ENCODE results near the gene PRSS50.

PRSS50 gene

GRCh38 chr3:46713898-46714552 lies 3.6 kb downstream of the PRSS50 start:
- WGBS, 2 experiments (ENCODE audit: insufficient coverage in 2 of 2), result 96% methylated on average over 20 to 22 of the region's 22 CpGs
- no peak overlapping the region for H3K27ac ChIP-seq (ENCODE audit: low read depth, low read length, severe bottlenecking)

GRCh38 chr3:46713050-46713897 lies 4.4 kb downstream of the PRSS50 start:
- H3K4me3 ChIP-seq (ENCODE audit: extremely low read depth, insufficient read depth, low read length, poor library complexity, severe bottlenecking), result no peak overlapping the region
- no peaks in the 10 kb centered on the region for H3K36me3 ChIP-seq (ENCODE audit: control insufficient read depth, insufficient read depth, low read length)
- H3K9me3 ChIP-seq (ENCODE audit: control insufficient read depth, low read length), result no peaks in the 10 kb centered on the region
- 91 to 92% methylated on average over 12 to 14 of the region's 14 CpGs for WGBS, 2 experiments (ENCODE audit: insufficient coverage in 2 of 2)
- no peaks in the 10 kb centered on the region for H3K4me1 ChIP-seq (ENCODE audit: control insufficient read depth, insufficient read depth, low read length, poor library complexity, severe bottlenecking)
- no peak overlapping the region for H3K27ac ChIP-seq (ENCODE audit: low read depth, low read length, severe bottlenecking)

More at GRCh38 chr3:46713898-46714552, 3.6 kb downstream of the PRSS50 start:
- H3K36me3 ChIP-seq (ENCODE audit: control insufficient read depth, insufficient read depth, low read length), result no peaks in the 10 kb centered on the region
- no peaks in the 10 kb centered on the region for H3K4me1 ChIP-seq (ENCODE audit: control insufficient read depth, insufficient read depth, low read length, poor library complexity, severe bottlenecking)
- no peak overlapping the region for H3K4me3 ChIP-seq (ENCODE audit: extremely low read depth, insufficient read depth, low read length, poor library complexity, severe bottlenecking)
- no peaks in the 10 kb centered on the region for H3K9me3 ChIP-seq (ENCODE audit: control insufficient read depth, low read length)

DNA sequence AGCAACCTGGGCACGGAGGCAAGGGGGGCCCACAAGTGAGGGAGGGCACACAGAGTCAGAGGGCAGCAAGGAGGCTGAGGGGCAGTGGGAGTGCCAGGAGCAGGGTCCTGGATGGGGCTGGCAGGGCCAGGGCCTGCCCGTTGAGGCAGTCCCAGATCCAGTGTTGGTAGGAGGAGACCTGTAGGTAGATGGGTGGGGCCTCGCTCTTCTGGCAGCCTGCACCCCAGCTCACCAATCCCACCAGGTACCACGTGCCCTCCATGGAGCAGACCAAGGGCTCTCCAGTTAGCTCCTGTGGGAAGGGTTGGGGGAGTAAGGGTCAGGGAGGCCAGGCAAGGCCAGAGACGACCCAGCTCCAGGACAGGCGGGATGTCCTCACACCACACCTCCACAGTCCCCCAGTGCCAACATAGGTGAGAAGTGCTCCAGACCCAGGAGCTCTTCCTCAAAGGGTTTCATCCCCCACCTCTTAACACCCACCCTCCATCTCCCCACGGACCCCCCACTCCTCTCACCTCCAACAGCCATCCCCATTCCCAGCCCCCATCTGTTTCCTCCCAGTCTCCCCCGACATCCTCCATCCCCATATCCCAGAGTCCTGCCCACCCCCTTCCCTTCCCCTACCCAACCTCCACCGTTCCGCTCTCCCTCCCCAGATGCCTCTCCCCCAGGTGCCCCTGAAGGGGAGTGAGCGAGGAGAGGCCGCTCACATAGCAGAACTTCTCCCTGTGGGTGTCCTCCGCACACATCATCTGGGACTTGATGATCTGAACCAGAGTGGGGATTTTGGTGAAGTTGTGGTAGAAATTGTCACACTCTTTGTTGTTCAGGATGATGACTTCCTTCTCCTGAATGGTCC lies 5.2 kb downstream of the PRSS50 start:
- Histone ChIP-seq H3K4me1 (ENCODE audit: control insufficient read depth, insufficient read depth, low read length, poor library complexity, severe bottlenecking) (peaks cover 1% of the 10 kb centered on the region), H3K4me3 (ENCODE audit: extremely low read depth, insufficient read depth, low read length, poor library complexity, severe bottlenecking) (no peak overlapping the region), H3K27ac (ENCODE audit: low read depth, low read length, severe bottlenecking) (no peak overlapping the region), H3K9me3 (ENCODE audit: control insufficient read depth, low read length) (no peaks in the 10 kb centered on the region), H3K36me3 (ENCODE audit: control insufficient read depth, insufficient read depth, low read length) (no peaks in the 10 kb centered on the region)
- 90 to 97% methylated on average over 4 to 5 of the region's 13 CpGs for WGBS, 2 experiments (ENCODE audit: insufficient coverage in 2 of 2)

DNA sequence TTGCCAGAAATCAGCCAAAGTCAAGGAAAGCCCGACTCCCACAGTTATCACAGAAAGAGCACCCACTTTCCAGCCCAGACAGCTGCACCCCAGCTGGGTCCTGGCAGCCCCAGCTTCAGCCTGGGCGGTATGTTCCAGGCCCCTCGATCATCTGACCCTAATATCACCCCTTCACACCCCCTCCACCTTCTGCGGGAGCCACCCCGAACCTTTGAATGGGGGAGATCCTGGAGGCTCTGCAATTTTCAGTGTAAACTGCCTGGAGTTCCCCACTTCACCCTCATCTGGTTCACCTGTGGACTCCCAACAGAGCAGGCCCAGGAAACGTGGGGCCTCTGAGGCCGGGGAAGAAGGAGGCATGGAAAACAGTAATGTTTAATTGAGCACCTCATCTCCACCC lies 5.9 kb downstream of the PRSS50 start:
- Histone ChIP-seq H3K27ac (ENCODE audit: low read depth, low read length, severe bottlenecking) (no peak overlapping the region), H3K4me3 (ENCODE audit: extremely low read depth, insufficient read depth, low read length, poor library complexity, severe bottlenecking) (no peak overlapping the region), H3K36me3 (ENCODE audit: control insufficient read depth, insufficient read depth, low read length) (no peaks in the 10 kb centered on the region), H3K9me3 (ENCODE audit: control insufficient read depth, low read length) (no peaks in the 10 kb centered on the region), H3K4me1 (ENCODE audit: control insufficient read depth, insufficient read depth, low read length, poor library complexity, severe bottlenecking) (peaks cover 8% of the 10 kb centered on the region)
- WGBS, 2 experiments (ENCODE audit: insufficient coverage in 2 of 2), result 88 to 100% methylated on average over 2 to 5 of the region's 7 CpGs

- Histone ChIP-seq H3K4me3 (ENCODE audit: extremely low read depth, insufficient read depth, low read length, poor library complexity, severe bottlenecking) (no peak overlapping the region), H3K27ac (ENCODE audit: low read depth, low read length, severe bottlenecking) (no peak overlapping the region), H3K4me1 (ENCODE audit: control insufficient read depth, insufficient read depth, low read length, poor library complexity, severe bottlenecking) (peaks cover 12% of the 10 kb centered on the region), H3K36me3 (ENCODE audit: control insufficient read depth, insufficient read depth, low read length) (no peaks in the 10 kb centered on the region), H3K9me3 (ENCODE audit: control insufficient read depth, low read length) (no peaks in the 10 kb centered on the region)
- WGBS, 2 experiments (ENCODE audit: insufficient coverage in 2 of 2), result 91 to 100% methylated on average over 2 of the region's 2 CpGs
Measured at GRCh38 chr3:46711305-46711704, 6.4 kb downstream of the PRSS50 start.

GRCh38 chr3:46710671-46711295 lies 6.9 kb downstream of the PRSS50 start:
- H3K27ac ChIP-seq (ENCODE audit: low read depth, low read length, severe bottlenecking), result no peak overlapping the region
- WGBS, 2 experiments (ENCODE audit: insufficient coverage in 2 of 2), result 87 to 97% methylated on average over 6 of the region's 6 CpGs

DNA sequence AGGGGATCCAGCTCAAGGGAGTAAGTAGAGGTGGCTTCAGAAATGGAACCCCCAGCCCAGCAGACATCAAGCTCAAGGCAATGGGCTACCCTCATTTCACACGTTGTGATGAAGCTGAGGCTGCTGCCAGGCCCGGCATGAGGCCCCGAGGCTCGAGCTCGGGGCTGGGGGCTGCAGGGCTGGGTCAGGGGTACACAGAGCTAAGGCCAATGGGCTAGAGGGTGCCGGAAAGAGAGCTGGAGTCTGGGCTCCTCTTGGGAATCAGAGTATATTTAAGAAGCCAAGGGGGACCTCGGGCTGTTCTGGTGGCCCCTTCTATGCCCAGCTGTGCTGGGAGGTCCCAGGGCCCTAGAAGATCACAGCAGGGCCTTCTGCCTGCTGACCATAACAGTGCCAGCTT lies 7.4 kb downstream of the PRSS50 start:
- no peak overlapping the region for H3K27ac ChIP-seq (ENCODE audit: low read depth, low read length, severe bottlenecking)

More at GRCh38 chr3:46710671-46711295, 6.9 kb downstream of the PRSS50 start:
- Histone ChIP-seq H3K4me1 (ENCODE audit: control insufficient read depth, insufficient read depth, low read length, poor library complexity, severe bottlenecking) (peaks cover 17% of the 10 kb centered on the region), H3K9me3 (ENCODE audit: control insufficient read depth, low read length) (no peaks in the 10 kb centered on the region), H3K36me3 (ENCODE audit: control insufficient read depth, insufficient read depth, low read length) (no peaks in the 10 kb centered on the region), H3K4me3 (ENCODE audit: extremely low read depth, insufficient read depth, low read length, poor library complexity, severe bottlenecking) (no peak overlapping the region)

DNA sequence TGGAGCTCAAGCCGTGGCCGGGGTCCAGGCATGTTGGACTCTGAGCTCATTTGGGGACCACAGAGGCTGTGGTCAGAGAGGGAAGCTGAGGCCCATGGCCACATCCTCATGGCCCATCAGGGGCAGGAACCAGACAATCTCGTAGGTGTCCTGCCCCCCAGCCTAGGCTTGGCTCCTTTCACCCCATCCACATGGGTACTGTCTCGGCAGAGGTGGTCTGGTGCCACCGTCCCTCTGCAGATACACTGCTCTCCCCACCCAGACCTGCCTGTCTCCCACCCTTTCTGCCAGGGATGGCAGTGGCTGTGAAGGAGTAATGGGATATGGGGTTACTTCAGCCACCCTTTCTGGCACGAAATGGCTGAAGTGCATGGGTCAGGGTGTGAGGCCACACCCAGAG lies 7.9 kb downstream of the PRSS50 start:
- Histone ChIP-seq H3K9me3 (ENCODE audit: control insufficient read depth, low read length) (no peaks in the 10 kb centered on the region), H3K36me3 (ENCODE audit: control insufficient read depth, insufficient read depth, low read length) (no peaks in the 10 kb centered on the region), H3K4me1 (ENCODE audit: control insufficient read depth, insufficient read depth, low read length, poor library complexity, severe bottlenecking) (peaks cover 20% of the 10 kb centered on the region), H3K4me3 (ENCODE audit: extremely low read depth, insufficient read depth, low read length, poor library complexity, severe bottlenecking) (no peak overlapping the region), H3K27ac (ENCODE audit: low read depth, low read length, severe bottlenecking) (no peak overlapping the region)
- 97% methylated on average over 4 to 5 of the region's 6 CpGs for WGBS, 2 experiments (ENCODE audit: insufficient coverage in 2 of 2)

More for the DNA sequence above, 7.4 kb downstream of the PRSS50 start:
- Histone ChIP-seq H3K36me3 (ENCODE audit: control insufficient read depth, insufficient read depth, low read length) (no peaks in the 10 kb centered on the region), H3K9me3 (ENCODE audit: control insufficient read depth, low read length) (no peaks in the 10 kb centered on the region), H3K4me1 (ENCODE audit: control insufficient read depth, insufficient read depth, low read length, poor library complexity, severe bottlenecking) (peaks cover 20% of the 10 kb centered on the region), H3K4me3 (ENCODE audit: extremely low read depth, insufficient read depth, low read length, poor library complexity, severe bottlenecking) (no peak overlapping the region)
- 93 to 94% methylated on average over 6 to 7 of the region's 7 CpGs for WGBS, 2 experiments (ENCODE audit: insufficient coverage in 2 of 2)

DNA sequence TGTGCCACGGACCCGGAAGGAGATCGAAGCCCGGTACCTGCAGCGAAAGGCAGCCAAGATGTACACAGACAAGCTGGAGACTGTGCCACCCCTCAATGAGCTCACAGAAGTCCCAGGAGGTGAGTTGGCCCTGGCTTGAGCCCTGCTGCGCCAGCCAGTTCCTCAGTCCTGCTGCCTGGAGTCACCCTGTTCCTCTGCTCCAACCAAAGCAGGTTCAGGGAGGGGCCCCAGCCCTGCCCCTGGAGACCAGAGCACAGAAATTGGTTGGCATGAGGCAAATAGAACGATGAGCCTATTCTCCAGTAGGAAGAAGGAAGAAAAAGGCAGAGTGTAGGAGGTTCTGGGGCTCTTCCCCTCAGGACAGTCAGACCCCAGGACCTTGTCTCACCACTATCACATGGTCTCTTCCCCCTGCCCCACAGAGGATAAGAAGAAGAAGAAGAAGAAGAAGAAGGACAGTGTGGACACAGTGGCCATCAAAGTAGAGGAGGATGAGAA lies 8.5 kb downstream of the PRSS50 start:
- H3K4me1 ChIP-seq (ENCODE audit: control insufficient read depth, insufficient read depth, low read length, poor library complexity, severe bottlenecking), result peaks cover 20% of the 10 kb centered on the region
- H3K4me3 ChIP-seq (ENCODE audit: extremely low read depth, insufficient read depth, low read length, poor library complexity, severe bottlenecking), result no peak overlapping the region
- H3K27ac ChIP-seq (ENCODE audit: low read depth, low read length, severe bottlenecking), result no peak overlapping the region
- WGBS, 2 experiments (ENCODE audit: insufficient coverage in 2 of 2), result 95 to 100% methylated on average over 6 of the region's 7 CpGs
- no peaks in the 10 kb centered on the region for H3K9me3 ChIP-seq (ENCODE audit: control insufficient read depth, low read length)
- H3K36me3 ChIP-seq (ENCODE audit: control insufficient read depth, insufficient read depth, low read length), result no peaks in the 10 kb centered on the region
